Measurements from ENCODE around the gene DEPDC1. TPM values are rescaled to one million over a fixed set of nuclear protein-coding genes. Genes with fewer than 3 reads are reported as not detected.

The DEPDC1 gene
- total RNA-seq, 2 experiments from 2014 or later = not detected

- no peak overlapping the region for H3K4me3 Mint-ChIP-seq
- Histone ChIP-seq H3K4me1 (ENCODE audit: insufficient read depth, low read length) (no peaks in the 10 kb centered on the region), H3K27ac (ENCODE audit: low read depth in 1 of 2, low read length in 2 of 2) (no peak overlapping the region), H3K9me3 (ENCODE audit: control insufficient read depth in 1 of 2, insufficient read depth in 1 of 2, low read length in 2 of 2) (no peaks in the 10 kb centered on the region), H3K27me3 (ENCODE audit: control insufficient read depth in 1 of 2, insufficient read depth in 2 of 2, low read length in 2 of 2) (no peaks in the 10 kb centered on the region), H3K36me3 (ENCODE audit: insufficient read depth, low read length) (no peaks in the 10 kb centered on the region), H3K4me3 (ENCODE audit: low read length) (no peak overlapping the region)
- H3K27me3 Mint-ChIP-seq = no peaks in the 10 kb centered on the region
- DNase-seq = no peak
- no peak for ATAC-seq (ENCODE audit: poor library complexity)
- CTCF ChIA-PET = interaction anchor here (0.7 kb wide), 1 partner anchor 1342 kb away, joined by 3 read pairs; no protein-coding TSS in a partner anchor
- POLR2A ChIA-PET = no interaction called here
- no peak overlapping the region for H3K27ac Mint-ChIP-seq
- H3K9me3 Mint-ChIP-seq = no peaks in the 10 kb centered on the region
- intact Hi-C loops (cut with DNase I, micrococcal nuclease) = no loop called here
- TF ChIP-seq CTCF (IDR thresholded peaks at IDR 0.05) = no peak
- no peaks in the 10 kb centered on the region for H3K4me1 Mint-ChIP-seq (ENCODE audit: low read depth)
- no peaks in the 10 kb centered on the region for H3K36me3 Mint-ChIP-seq (ENCODE audit: low read depth)
Observed at GRCh38 chr1:68473060-68473459, 23.8 kb downstream of the DEPDC1 start.

GRCh38 chr1:68470388-68470970 lies 26.4 kb downstream of the DEPDC1 start:
- intact Hi-C loops (cut with DNase I, micrococcal nuclease) = no loop called here
- POLR2A ChIA-PET = no interaction called here

GRCh38 chr1:68464891-68465290 lies 32.0 kb downstream of the DEPDC1 start:
- Mint-ChIP-seq H3K27ac (no peak overlapping the region), H3K4me3 (no peak overlapping the region), H3K9me3 (peaks cover 8% of the 10 kb centered on the region), H3K36me3 (ENCODE audit: low read depth) (no peaks in the 10 kb centered on the region), H3K4me1 (ENCODE audit: low read depth) (no peaks in the 10 kb centered on the region), H3K27me3 (peaks cover 15% of the 10 kb centered on the region)
- TF ChIP-seq CTCF (IDR thresholded peaks at IDR 0.05) = no peak
- DNase-seq = no peak
- Histone ChIP-seq H3K4me1 (ENCODE audit: insufficient read depth, low read length) (no peaks in the 10 kb centered on the region), H3K9me3 (ENCODE audit: control insufficient read depth in 1 of 2, insufficient read depth in 1 of 2, low read length in 2 of 2) (peaks cover 0 to 4% of the 10 kb centered on the region in 2 experiments), H3K27me3 (ENCODE audit: control insufficient read depth in 1 of 2, insufficient read depth in 2 of 2, low read length in 2 of 2) (no peaks in the 10 kb centered on the region), H3K36me3 (ENCODE audit: insufficient read depth, low read length) (no peaks in the 10 kb centered on the region), H3K27ac (ENCODE audit: low read depth in 1 of 2, low read length in 2 of 2) (no peak overlapping the region), H3K4me3 (ENCODE audit: low read length) (no peak overlapping the region)
- intact Hi-C loops (cut with DNase I, micrococcal nuclease) = no loop called here
- no peak for ATAC-seq (ENCODE audit: poor library complexity)
- ChIA-PET POLR2A (no interaction called here), CTCF (no interaction called here)

More at GRCh38 chr1:68470388-68470970, 26.4 kb downstream of the DEPDC1 start:
- Mint-ChIP-seq H3K4me3 (no peak overlapping the region), H3K27ac (no peak overlapping the region), H3K27me3 (no peaks in the 10 kb centered on the region), H3K4me1 (ENCODE audit: low read depth) (no peaks in the 10 kb centered on the region), H3K36me3 (ENCODE audit: low read depth) (no peaks in the 10 kb centered on the region), H3K9me3 (no peaks in the 10 kb centered on the region)
- Histone ChIP-seq H3K27ac (ENCODE audit: low read depth in 1 of 2, low read length in 2 of 2) (no peak overlapping the region), H3K4me1 (ENCODE audit: insufficient read depth, low read length) (no peaks in the 10 kb centered on the region), H3K27me3 (ENCODE audit: control insufficient read depth in 1 of 2, insufficient read depth in 2 of 2, low read length in 2 of 2) (no peaks in the 10 kb centered on the region), H3K4me3 (ENCODE audit: low read length) (no peak overlapping the region), H3K9me3 (ENCODE audit: control insufficient read depth in 1 of 2, insufficient read depth in 1 of 2, low read length in 2 of 2) (no peaks in the 10 kb centered on the region), H3K36me3 (ENCODE audit: insufficient read depth, low read length) (no peaks in the 10 kb centered on the region)
- no peak for TF ChIP-seq CTCF (IDR thresholded peaks at IDR 0.05)
- no peak for ATAC-seq (ENCODE audit: poor library complexity)
- CTCF ChIA-PET = no interaction called here
- no peak for DNase-seq

All from CD4-positive, alpha-beta T cell (primary cell).